NCI-H748 (cell line): ENCODE data around the gene PDLIM4.

Experiments used
- DNase-seq: peaks from one replicate; lab custom pipeline; 2025; ENCODE audit not compliant: unreplicated experiment; lab: John Stamatoyannopoulos, UW

PDLIM4 gene

GRCh38 chr5:132281856-132282614 is 24.5 kb downstream of the PDLIM4 start:
- no peak for DNase-seq

GRCh38 chr5:132283423-132284043 is 26.0 kb downstream of the PDLIM4 start:
- DNase-seq, result peak; percentile 48

GRCh38 chr5:132289097-132289496 is 31.6 kb downstream of the PDLIM4 start:
- DNase-seq, result no peak

GRCh38 chr5:132291026-132291425 is 33.5 kb downstream of the PDLIM4 start:
- no peak for DNase-seq

- peak; percentile 95 for DNase-seq
Measured at GRCh38 chr5:132293066-132293991, 35.8 kb downstream of the PDLIM4 start.

GRCh38 chr5:132293992-132294727 is 36.7 kb downstream of the PDLIM4 start, which contains the start of gene SLC22A4:
Gene SLC22A4 (plus strand): TSS chr5:132294394. CDS start chr5:132294617, 223 bp downstream.
- peak; percentile 96 for DNase-seq

- peak; percentile 52 for DNase-seq
Measured at GRCh38 chr5:132294728-132295504, 37.4 kb downstream of the PDLIM4 start.

GRCh38 chr5:132295505-132296411 is 38.3 kb downstream of the PDLIM4 start:
- no peak for DNase-seq

- DNase-seq, result no peak
Measured at GRCh38 chr5:132296412-132297016, 39.0 kb downstream of the PDLIM4 start.

- no peak for DNase-seq
Measured at GRCh38 chr5:132297211-132297940, 39.9 kb downstream of the PDLIM4 start.

- no peak for DNase-seq
Measured at GRCh38 chr5:132298298-132299212, 41.1 kb downstream of the PDLIM4 start.

GRCh38 chr5:132299917-132300316 is 42.4 kb downstream of the PDLIM4 start:
- no peak for DNase-seq

- no peak for DNase-seq
Measured at GRCh38 chr5:132300577-132301343, 43.3 kb downstream of the PDLIM4 start.

- DNase-seq, result peak; percentile 50
Measured at GRCh38 chr5:132301344-132302271, 44.1 kb downstream of the PDLIM4 start.

GRCh38 chr5:132302413-132302812 is 44.9 kb downstream of the PDLIM4 start:
- no peak for DNase-seq
